Omental fat pad (tissue), 4 donors: Measurements from ENCODE around the gene SH2D6. TPM values are rescaled to one million over a fixed set of nuclear protein-coding genes. Genes with fewer than 3 reads are reported as not detected.
"Not testable (repeated sequence)": the region's sequence is repeated elsewhere in the genome, so short reads cannot be mapped to it uniquely, and the experiment has no call there.

Experiments
- ATAC-seq: fragments of 150-250 bp; one replicate; pipeline ENCODE4 v1.9.1; 2016; ENCODE audit warnings: mild to moderate bottlenecking, moderate library complexity; ENCODE audit not compliant: low FRiP score
- DNase-seq: peaks from one replicate; pipeline ENCODE4 v3.0.0-alpha.2; 2019; ENCODE audit warnings: low spot score
- CTCF ChIP-seq, 3 donors: fragments of 450-650 bp; IDR thresholded peaks; one replicate each; pipeline ENCODE4 v1.5.1; 2016 to 2017; ENCODE audit warnings: antibody characterized with exemption in 3 of 3, mild to moderate bottlenecking in 3 of 3, moderate library complexity in 2 of 3
- total RNA-seq, 4 donors: library from RNA; depleted of rRNA; stranded (reverse); fragments of >200 nt; gene quantifications; one replicate each; pipeline ENCODE4 v1.1.0, GENCODE V29; 2016

The SH2D6 gene
- total RNA-seq, 4 donors from 2014 or later, result not detected

DNA sequence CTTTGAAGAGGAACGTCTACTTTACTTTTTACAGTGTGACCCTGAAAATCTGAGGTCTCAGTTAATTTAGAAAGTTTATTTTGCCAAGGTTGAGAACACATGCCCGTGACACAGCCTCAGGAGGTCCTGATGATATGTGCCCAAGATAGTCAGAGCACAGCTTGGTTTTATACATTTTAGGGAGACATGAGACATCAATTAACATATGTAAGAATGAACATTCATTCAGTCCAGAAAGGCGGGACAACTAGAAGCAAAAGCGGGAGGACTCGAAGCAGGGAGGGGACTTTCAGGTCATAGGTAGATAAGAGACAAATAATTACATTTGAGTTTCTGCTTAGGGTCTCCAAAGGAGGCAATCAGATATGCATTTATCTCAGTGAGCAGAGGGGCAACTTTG, 40.3 kb upstream of the SH2D6 start:
- no peak for ATAC-seq
- TF ChIP-seq CTCF (IDR thresholded peaks at IDR 0.05), result no peak

GRCh38 chr2:85380048-85380447, 38.5 kb upstream of the SH2D6 start:
- ATAC-seq, result no peak
- DNase-seq, result no peak
- no peak for TF ChIP-seq CTCF (IDR thresholded peaks at IDR 0.05)

More for the DNA sequence above, 40.3 kb upstream of the SH2D6 start:
- DNase-seq, result no peak

- not testable (repeated sequence) for DNase-seq, ATAC-seq
Measured at GRCh38 chr2:85383151-85383550, 35.4 kb upstream of the SH2D6 start.

- no peak for DNase-seq
- ATAC-seq, result no peak
- no peak for TF ChIP-seq CTCF (IDR thresholded peaks at IDR 0.05)
Measured at GRCh38 chr2:85383850-85384249, 34.7 kb upstream of the SH2D6 start.

DNA sequence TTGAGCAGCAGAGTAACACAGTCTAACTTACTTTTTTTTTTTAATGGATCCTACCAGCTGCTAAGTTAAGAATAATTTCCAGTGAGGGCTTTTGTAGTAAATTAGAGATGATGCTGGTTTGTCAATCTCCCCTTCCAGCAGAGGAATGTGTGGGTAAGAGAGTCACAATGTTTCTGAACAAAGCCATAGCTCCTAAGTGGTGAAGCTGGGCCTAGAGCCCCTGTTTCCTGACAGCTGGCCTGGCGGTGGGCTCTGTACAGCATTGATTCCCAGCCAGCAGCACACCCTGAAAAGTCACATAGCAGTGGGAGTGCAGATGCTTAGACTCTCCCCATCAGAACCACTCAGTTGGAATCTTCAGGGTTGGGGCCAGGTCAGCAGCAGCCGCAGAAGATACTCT, 32.8 kb upstream of the SH2D6 start:
- ATAC-seq (no peak), DNase-seq (no peak)
- TF ChIP-seq CTCF (IDR thresholded peaks at IDR 0.05), result no peak

- ATAC-seq (no peak), DNase-seq (no peak)
- no peak for TF ChIP-seq CTCF (IDR thresholded peaks at IDR 0.05)
Measured at GRCh38 chr2:85387754-85388153, 30.8 kb upstream of the SH2D6 start.

DNA sequence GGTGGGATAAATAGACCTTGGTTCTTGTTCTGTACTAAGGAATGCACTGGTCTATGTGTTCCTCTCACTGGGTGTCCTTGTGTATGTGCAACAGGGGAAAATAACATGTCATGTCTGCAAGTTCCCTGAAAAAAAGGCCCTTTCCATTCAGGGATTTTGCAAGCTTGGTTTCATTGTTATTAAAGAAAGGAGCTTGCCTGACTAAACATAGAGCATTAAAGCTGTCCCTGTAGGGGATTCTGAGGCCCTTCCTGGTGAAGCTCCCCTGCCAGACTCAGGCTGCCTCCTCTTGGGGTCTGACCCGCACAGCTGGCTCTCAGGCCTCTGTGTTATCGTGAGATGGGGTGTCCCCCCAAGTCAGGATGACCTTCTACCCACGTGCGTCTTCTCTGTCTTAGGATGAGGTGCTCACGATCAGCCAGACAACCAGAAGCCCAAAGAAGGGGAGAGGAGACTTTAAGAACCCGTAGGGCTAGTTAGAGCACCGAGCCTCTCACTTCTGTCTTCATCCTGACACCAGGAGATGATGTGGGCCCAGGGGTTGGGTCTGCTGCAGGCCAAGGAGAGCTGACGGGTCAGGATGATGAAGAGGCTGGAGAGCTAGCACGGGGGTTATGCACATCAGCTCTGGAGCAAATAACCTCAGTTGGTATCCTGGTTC, 29.5 kb upstream of the SH2D6 start:
- no peak for ATAC-seq
- no peak for TF ChIP-seq CTCF (IDR thresholded peaks at IDR 0.05)
- DNase-seq, result no peak
